WTC11 (cell line): ENCODE results near the gene GFRA1. TPM values are rescaled to one million over a fixed set of nuclear protein-coding genes. Genes with fewer than 3 reads are reported as not detected.

Experiments used
- ATAC-seq: fragments of 200-7000 bp; cut with Tn5 transposase; 2 replicates; pipeline ENCODE4 v1.10.0; 2021; ENCODE audit warnings: mild to moderate bottlenecking, moderate library complexity
- CTCF ChIA-PET: fragments of 300-600 bp; sonication (Branson Sonifier 250); formaldehyde crosslinking; loops from one replicate; lab custom pipeline; 2021; ENCODE audit warnings: antibody characterized with exemption; lab: Charles Lee
- POLR2A ChIA-PET: fragments of 350-600 bp; sonication (Branson Sonifier 250); formaldehyde crosslinking; loops from one replicate; lab custom pipeline; 2021; ENCODE audit warnings: antibody characterized with exemption; lab: Charles Lee
- DNase-seq: peaks from one replicate; pipeline ENCODE4 v3.0.0; 2021; ENCODE audit warnings: low spot score
- H3K27ac Mint-ChIP-seq: 2 replicates; pipeline ENCODE4 v1.8.0; 2021; ENCODE audit warnings: mixed read lengths
- H3K27me3 Mint-ChIP-seq: 2 replicates; pipeline ENCODE4 v1.8.0; 2021; ENCODE audit warnings: low read depth, mild to moderate bottlenecking, moderate library complexity, mixed read lengths
- H3K36me3 Mint-ChIP-seq: 2 replicates; pipeline ENCODE4 v1.8.0; 2021; ENCODE audit warnings: mixed read lengths
- H3K4me1 Mint-ChIP-seq: 2 replicates; pipeline ENCODE4 v1.8.0; 2022; ENCODE audit warnings: mixed read lengths
- H3K4me3 Mint-ChIP-seq: 2 replicates; pipeline ENCODE4 v1.8.0; 2021; ENCODE audit warnings: mild to moderate bottlenecking, moderate library complexity, mixed read lengths
- H3K9me3 Mint-ChIP-seq: 2 replicates; pipeline ENCODE4 v1.8.0; 2021; ENCODE audit warnings: mixed read lengths
- ESRRA ChIP-seq: sonication (generic); formaldehyde crosslinking; IDR thresholded peaks from 2 replicates; pipeline ENCODE4 v1.8.1; 2022; ENCODE audit warnings: mild to moderate bottlenecking, missing genetic modification reagents, borderline replicate concordance
- ETV6 ChIP-seq: sonication (generic); formaldehyde crosslinking; IDR thresholded peaks from 2 replicates; pipeline ENCODE4 v1.8.1; 2022; ENCODE audit warnings: mild to moderate bottlenecking, missing genetic modification reagents
- GRHL2 ChIP-seq: fragments of 250-450 bp; sonication (Bioruptor Pico); IDR thresholded peaks from 2 replicates; pipeline ENCODE4 v1.8.0; 2022; ENCODE audit warnings: mild to moderate bottlenecking, moderate library complexity; ENCODE audit not compliant: insufficient replicate concordance, severe bottlenecking
- KAT7 ChIP-seq: sonication (generic); formaldehyde crosslinking; IDR thresholded peaks from 2 replicates; pipeline ENCODE4 v1.8.1; 2023; ENCODE audit warnings: missing genetic modification reagents, mild to moderate bottlenecking, borderline replicate concordance
- NFATC4 ChIP-seq: fragments of 250-450 bp; sonication (Bioruptor Pico); IDR thresholded peaks from 2 replicates; pipeline ENCODE4 v1.9.0; 2021; ENCODE audit warnings: mild to moderate bottlenecking
- OVOL2 ChIP-seq: fragments of 250-450 bp; sonication (Bioruptor Pico); IDR thresholded peaks from 2 replicates; pipeline ENCODE4 v1.9.0; 2021; ENCODE audit warnings: mild to moderate bottlenecking, borderline replicate concordance
- SMAD3 ChIP-seq: sonication (generic); formaldehyde crosslinking; IDR thresholded peaks from 2 replicates; pipeline ENCODE4 v1.8.0; 2022; ENCODE audit warnings: missing genetic modification reagents, mild to moderate bottlenecking, borderline replicate concordance
- SMAD4 ChIP-seq: sonication (generic); formaldehyde crosslinking; IDR thresholded peaks from 2 replicates; pipeline ENCODE4 v1.8.0; 2022; ENCODE audit warnings: mild to moderate bottlenecking, missing genetic modification reagents
- ZNF317 ChIP-seq: sonication (generic); formaldehyde crosslinking; IDR thresholded peaks from 2 replicates; pipeline ENCODE4 v1.8.1; 2023; ENCODE audit warnings: low read depth, mild to moderate bottlenecking, moderate library complexity, missing genetic modification reagents, borderline replicate concordance
- ZNF423 ChIP-seq: fragments of 250-450 bp; sonication (Bioruptor Pico); IDR thresholded peaks from 2 replicates; pipeline ENCODE4 v2.1.2; 2022; ENCODE audit warnings: mild to moderate bottlenecking, moderate library complexity
- total RNA-seq: library from RNA; stranded (reverse); gene quantifications from 3 replicates; pipeline ENCODE4 v1.2.3, GENCODE V29; 2021
- TF ChIP-seq, protein P1 (sequence below): sonication (generic); formaldehyde crosslinking; IDR thresholded peaks from 2 replicates; pipeline ENCODE4 v1.8.1; 2023; ENCODE audit warnings: mild to moderate bottlenecking, missing genetic modification reagents, borderline replicate concordance
- TF ChIP-seq, protein P2 (sequence below): sonication (generic); formaldehyde crosslinking; IDR thresholded peaks from 2 replicates; pipeline ENCODE4 v1.8.1; 2023; ENCODE audit warnings: mild to moderate bottlenecking, missing genetic modification reagents, moderate library complexity
- TF ChIP-seq, protein P3 (sequence below): fragments of 250-450 bp; sonication (Bioruptor Pico); IDR thresholded peaks from 2 replicates; pipeline ENCODE4 v1.9.0; 2021; ENCODE audit warnings: mild to moderate bottlenecking
- TF ChIP-seq, protein P4 (sequence below): sonication (generic); formaldehyde crosslinking; IDR thresholded peaks from 2 replicates; pipeline ENCODE4 v1.8.1; 2022; ENCODE audit warnings: low read depth, mild to moderate bottlenecking, moderate library complexity, missing genetic modification reagents, borderline replicate concordance
- TF ChIP-seq, protein P5 (sequence below): sonication (generic); formaldehyde crosslinking; IDR thresholded peaks from 2 replicates; pipeline ENCODE4 v1.8.0; 2023; ENCODE audit warnings: mild to moderate bottlenecking, missing genetic modification reagents
- TF ChIP-seq, protein P6 (sequence below): sonication (generic); formaldehyde crosslinking; IDR thresholded peaks from 2 replicates; pipeline ENCODE4 v1.8.0; 2022; ENCODE audit warnings: mild to moderate bottlenecking, missing genetic modification reagents
- TF ChIP-seq, protein P7 (sequence below): fragments of 250-450 bp; sonication (Bioruptor Pico); IDR thresholded peaks from 2 replicates; pipeline ENCODE4 v1.9.0; 2021; ENCODE audit warnings: mild to moderate bottlenecking, borderline replicate concordance
- TF ChIP-seq, protein P8 (sequence below): sonication (generic); formaldehyde crosslinking; IDR thresholded peaks from 2 replicates; pipeline ENCODE4 v1.8.1; 2023; ENCODE audit warnings: mild to moderate bottlenecking, missing genetic modification reagents
- TF ChIP-seq, protein P9 (sequence below): sonication (generic); formaldehyde crosslinking; IDR thresholded peaks from 2 replicates; pipeline ENCODE4 v1.8.1; 2022; ENCODE audit warnings: low read depth, missing genetic modification reagents, borderline replicate concordance

The GFRA1 gene
- total RNA-seq, 1 experiment from 2014 or later = 4.4 TPM

DNA sequence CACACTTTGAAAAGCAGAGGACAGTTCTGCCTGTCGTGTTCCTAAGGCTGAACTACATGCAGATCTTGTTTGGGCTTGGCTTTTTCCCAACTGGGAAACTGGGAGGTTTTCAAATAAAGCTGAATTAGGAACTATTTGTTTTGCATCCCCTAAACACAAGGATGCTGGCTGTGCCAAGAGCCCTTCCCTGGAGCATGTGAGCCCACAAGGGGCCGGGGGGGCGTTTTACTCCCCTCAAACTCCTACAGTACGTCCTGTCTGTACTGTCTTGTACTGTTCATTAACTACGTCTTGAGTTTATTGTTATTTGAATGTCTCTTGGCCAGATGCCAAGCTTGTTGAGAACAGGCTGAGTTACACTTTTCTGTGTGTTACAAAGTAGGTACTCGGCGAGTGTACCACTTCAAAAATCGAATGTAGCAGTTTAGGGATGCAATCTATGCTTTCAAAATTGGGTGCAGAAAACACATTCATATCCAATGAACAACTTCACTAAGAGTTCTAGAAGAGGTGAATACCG, 94.9 kb downstream of the GFRA1 start (continued):
- TF ChIP-seq, protein P1, sequence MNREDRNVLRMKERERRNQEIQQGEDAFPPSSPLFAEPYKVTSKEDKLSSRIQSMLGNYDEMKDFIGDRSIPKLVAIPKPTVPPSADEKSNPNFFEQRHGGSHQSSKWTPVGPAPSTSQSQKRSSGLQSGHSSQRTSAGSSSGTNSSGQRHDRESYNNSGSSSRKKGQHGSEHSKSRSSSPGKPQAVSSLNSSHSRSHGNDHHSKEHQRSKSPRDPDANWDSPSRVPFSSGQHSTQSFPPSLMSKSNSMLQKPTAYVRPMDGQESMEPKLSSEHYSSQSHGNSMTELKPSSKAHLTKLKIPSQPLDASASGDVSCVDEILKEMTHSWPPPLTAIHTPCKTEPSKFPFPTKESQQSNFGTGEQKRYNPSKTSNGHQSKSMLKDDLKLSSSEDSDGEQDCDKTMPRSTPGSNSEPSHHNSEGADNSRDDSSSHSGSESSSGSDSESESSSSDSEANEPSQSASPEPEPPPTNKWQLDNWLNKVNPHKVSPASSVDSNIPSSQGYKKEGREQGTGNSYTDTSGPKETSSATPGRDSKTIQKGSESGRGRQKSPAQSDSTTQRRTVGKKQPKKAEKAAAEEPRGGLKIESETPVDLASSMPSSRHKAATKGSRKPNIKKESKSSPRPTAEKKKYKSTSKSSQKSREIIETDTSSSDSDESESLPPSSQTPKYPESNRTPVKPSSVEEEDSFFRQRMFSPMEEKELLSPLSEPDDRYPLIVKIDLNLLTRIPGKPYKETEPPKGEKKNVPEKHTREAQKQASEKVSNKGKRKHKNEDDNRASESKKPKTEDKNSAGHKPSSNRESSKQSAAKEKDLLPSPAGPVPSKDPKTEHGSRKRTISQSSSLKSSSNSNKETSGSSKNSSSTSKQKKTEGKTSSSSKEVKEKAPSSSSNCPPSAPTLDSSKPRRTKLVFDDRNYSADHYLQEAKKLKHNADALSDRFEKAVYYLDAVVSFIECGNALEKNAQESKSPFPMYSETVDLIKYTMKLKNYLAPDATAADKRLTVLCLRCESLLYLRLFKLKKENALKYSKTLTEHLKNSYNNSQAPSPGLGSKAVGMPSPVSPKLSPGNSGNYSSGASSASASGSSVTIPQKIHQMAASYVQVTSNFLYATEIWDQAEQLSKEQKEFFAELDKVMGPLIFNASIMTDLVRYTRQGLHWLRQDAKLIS = no peak
- TF ChIP-seq ZNF423 (CRISPR knock-in tag) = no peak
- TF ChIP-seq KAT7 (CRISPR knock-in tag) = no peak
- TF ChIP-seq, protein P2, sequence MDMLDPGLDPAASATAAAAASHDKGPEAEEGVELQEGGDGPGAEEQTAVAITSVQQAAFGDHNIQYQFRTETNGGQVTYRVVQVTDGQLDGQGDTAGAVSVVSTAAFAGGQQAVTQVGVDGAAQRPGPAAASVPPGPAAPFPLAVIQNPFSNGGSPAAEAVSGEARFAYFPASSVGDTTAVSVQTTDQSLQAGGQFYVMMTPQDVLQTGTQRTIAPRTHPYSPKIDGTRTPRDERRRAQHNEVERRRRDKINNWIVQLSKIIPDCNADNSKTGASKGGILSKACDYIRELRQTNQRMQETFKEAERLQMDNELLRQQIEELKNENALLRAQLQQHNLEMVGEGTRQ (CRISPR knock-in tag) = no peak
- TF ChIP-seq, protein P3, sequence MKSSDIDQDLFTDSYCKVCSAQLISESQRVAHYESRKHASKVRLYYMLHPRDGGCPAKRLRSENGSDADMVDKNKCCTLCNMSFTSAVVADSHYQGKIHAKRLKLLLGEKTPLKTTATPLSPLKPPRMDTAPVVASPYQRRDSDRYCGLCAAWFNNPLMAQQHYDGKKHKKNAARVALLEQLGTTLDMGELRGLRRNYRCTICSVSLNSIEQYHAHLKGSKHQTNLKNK (CRISPR knock-in tag) = no peak
- TF ChIP-seq SMAD3 (CRISPR knock-in tag) = no peak
- TF ChIP-seq GRHL2 (CRISPR knock-in tag) = no peak
- TF ChIP-seq ESRRA (CRISPR knock-in tag) = no peak
- TF ChIP-seq, protein P4, sequence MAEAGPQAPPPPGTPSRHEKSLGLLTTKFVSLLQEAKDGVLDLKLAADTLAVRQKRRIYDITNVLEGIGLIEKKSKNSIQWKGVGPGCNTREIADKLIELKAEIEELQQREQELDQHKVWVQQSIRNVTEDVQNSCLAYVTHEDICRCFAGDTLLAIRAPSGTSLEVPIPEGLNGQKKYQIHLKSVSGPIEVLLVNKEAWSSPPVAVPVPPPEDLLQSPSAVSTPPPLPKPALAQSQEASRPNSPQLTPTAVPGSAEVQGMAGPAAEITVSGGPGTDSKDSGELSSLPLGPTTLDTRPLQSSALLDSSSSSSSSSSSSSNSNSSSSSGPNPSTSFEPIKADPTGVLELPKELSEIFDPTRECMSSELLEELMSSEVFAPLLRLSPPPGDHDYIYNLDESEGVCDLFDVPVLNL (CRISPR knock-in tag) = no peak
- no peak for TF ChIP-seq ETV6 (CRISPR knock-in tag)
- TF ChIP-seq, protein P5, sequence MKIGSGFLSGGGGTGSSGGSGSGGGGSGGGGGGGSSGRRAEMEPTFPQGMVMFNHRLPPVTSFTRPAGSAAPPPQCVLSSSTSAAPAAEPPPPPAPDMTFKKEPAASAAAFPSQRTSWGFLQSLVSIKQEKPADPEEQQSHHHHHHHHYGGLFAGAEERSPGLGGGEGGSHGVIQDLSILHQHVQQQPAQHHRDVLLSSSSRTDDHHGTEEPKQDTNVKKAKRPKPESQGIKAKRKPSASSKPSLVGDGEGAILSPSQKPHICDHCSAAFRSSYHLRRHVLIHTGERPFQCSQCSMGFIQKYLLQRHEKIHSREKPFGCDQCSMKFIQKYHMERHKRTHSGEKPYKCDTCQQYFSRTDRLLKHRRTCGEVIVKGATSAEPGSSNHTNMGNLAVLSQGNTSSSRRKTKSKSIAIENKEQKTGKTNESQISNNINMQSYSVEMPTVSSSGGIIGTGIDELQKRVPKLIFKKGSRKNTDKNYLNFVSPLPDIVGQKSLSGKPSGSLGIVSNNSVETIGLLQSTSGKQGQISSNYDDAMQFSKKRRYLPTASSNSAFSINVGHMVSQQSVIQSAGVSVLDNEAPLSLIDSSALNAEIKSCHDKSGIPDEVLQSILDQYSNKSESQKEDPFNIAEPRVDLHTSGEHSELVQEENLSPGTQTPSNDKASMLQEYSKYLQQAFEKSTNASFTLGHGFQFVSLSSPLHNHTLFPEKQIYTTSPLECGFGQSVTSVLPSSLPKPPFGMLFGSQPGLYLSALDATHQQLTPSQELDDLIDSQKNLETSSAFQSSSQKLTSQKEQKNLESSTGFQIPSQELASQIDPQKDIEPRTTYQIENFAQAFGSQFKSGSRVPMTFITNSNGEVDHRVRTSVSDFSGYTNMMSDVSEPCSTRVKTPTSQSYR (CRISPR knock-in tag) = no peak
- TF ChIP-seq, protein P6, sequence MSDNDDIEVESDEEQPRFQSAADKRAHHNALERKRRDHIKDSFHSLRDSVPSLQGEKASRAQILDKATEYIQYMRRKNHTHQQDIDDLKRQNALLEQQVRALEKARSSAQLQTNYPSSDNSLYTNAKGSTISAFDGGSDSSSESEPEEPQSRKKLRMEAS = no peak

DNA sequence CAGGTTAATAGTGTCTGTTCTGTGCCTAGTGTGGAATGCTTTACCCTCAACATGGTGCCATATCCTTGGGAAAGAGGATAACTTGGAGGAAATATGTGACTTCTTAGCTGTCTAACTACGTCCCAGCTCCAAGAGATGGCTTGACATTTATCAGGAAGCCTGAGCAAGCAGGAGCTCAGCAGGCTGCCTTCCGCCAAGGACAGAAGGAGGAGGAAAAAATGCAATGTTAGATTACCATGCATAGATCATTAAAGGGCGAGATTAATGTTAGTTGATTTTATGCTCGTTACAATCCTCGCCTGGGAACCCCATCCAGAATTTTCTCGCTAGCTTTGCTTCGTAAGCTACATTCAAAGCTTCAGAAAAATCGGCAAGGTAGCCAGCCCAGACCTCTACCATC, 97.8 kb downstream of the GFRA1 start:
- H3K4me3 Mint-ChIP-seq = no peak overlapping the region
- H3K36me3 Mint-ChIP-seq = no peaks in the 10 kb centered on the region
- H3K4me1 Mint-ChIP-seq = peaks cover 34% of the 10 kb centered on the region
- ChIA-PET CTCF (no interaction called here), POLR2A (no interaction called here)
- ATAC-seq (no peak), DNase-seq (no peak)
- no peaks in the 10 kb centered on the region for H3K27me3 Mint-ChIP-seq
- no peak overlapping the region for H3K27ac Mint-ChIP-seq
- H3K9me3 Mint-ChIP-seq = no peaks in the 10 kb centered on the region
- TF ChIP-seq, protein P7, sequence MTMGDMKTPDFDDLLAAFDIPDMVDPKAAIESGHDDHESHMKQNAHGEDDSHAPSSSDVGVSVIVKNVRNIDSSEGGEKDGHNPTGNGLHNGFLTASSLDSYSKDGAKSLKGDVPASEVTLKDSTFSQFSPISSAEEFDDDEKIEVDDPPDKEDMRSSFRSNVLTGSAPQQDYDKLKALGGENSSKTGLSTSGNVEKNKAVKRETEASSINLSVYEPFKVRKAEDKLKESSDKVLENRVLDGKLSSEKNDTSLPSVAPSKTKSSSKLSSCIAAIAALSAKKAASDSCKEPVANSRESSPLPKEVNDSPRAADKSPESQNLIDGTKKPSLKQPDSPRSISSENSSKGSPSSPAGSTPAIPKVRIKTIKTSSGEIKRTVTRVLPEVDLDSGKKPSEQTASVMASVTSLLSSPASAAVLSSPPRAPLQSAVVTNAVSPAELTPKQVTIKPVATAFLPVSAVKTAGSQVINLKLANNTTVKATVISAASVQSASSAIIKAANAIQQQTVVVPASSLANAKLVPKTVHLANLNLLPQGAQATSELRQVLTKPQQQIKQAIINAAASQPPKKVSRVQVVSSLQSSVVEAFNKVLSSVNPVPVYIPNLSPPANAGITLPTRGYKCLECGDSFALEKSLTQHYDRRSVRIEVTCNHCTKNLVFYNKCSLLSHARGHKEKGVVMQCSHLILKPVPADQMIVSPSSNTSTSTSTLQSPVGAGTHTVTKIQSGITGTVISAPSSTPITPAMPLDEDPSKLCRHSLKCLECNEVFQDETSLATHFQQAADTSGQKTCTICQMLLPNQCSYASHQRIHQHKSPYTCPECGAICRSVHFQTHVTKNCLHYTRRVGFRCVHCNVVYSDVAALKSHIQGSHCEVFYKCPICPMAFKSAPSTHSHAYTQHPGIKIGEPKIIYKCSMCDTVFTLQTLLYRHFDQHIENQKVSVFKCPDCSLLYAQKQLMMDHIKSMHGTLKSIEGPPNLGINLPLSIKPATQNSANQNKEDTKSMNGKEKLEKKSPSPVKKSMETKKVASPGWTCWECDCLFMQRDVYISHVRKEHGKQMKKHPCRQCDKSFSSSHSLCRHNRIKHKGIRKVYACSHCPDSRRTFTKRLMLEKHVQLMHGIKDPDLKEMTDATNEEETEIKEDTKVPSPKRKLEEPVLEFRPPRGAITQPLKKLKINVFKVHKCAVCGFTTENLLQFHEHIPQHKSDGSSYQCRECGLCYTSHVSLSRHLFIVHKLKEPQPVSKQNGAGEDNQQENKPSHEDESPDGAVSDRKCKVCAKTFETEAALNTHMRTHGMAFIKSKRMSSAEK = no peak
- TF ChIP-seq NFATC4 (no peak), SMAD4 (CRISPR knock-in tag) (no peak), ZNF317 (CRISPR knock-in tag) (no peak), OVOL2 (CRISPR knock-in tag) (no peak)
- TF ChIP-seq, protein P8, sequence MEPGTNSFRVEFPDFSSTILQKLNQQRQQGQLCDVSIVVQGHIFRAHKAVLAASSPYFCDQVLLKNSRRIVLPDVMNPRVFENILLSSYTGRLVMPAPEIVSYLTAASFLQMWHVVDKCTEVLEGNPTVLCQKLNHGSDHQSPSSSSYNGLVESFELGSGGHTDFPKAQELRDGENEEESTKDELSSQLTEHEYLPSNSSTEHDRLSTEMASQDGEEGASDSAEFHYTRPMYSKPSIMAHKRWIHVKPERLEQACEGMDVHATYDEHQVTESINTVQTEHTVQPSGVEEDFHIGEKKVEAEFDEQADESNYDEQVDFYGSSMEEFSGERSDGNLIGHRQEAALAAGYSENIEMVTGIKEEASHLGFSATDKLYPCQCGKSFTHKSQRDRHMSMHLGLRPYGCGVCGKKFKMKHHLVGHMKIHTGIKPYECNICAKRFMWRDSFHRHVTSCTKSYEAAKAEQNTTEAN (CRISPR knock-in tag) = no peak
- TF ChIP-seq, protein P9, sequence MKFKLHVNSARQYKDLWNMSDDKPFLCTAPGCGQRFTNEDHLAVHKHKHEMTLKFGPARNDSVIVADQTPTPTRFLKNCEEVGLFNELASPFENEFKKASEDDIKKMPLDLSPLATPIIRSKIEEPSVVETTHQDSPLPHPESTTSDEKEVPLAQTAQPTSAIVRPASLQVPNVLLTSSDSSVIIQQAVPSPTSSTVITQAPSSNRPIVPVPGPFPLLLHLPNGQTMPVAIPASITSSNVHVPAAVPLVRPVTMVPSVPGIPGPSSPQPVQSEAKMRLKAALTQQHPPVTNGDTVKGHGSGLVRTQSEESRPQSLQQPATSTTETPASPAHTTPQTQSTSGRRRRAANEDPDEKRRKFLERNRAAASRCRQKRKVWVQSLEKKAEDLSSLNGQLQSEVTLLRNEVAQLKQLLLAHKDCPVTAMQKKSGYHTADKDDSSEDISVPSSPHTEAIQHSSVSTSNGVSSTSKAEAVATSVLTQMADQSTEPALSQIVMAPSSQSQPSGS = no peak
